ENCODE results near the gene UBAC1.

- TF ChIP-seq REST (IDR thresholded peaks at IDR 0.05) (no peak), JUND (IDR thresholded peaks at IDR 0.05) (no peak), EGR1 (IDR thresholded peaks at IDR 0.05; ENCODE audit: low read depth in 2 of 2) (no peak), HNF4G (IDR thresholded peaks at IDR 0.05) (no peak)
- TF ChIP-seq, protein P1, sequence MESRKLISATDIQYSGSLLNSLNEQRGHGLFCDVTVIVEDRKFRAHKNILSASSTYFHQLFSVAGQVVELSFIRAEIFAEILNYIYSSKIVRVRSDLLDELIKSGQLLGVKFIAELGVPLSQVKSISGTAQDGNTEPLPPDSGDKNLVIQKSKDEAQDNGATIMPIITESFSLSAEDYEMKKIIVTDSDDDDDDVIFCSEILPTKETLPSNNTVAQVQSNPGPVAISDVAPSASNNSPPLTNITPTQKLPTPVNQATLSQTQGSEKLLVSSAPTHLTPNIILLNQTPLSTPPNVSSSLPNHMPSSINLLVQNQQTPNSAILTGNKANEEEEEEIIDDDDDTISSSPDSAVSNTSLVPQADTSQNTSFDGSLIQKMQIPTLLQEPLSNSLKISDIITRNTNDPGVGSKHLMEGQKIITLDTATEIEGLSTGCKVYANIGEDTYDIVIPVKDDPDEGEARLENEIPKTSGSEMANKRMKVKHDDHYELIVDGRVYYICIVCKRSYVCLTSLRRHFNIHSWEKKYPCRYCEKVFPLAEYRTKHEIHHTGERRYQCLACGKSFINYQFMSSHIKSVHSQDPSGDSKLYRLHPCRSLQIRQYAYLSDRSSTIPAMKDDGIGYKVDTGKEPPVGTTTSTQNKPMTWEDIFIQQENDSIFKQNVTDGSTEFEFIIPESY (IDR thresholded peaks at IDR 0.05) = no peak
- TF ChIP-seq, protein P2, sequence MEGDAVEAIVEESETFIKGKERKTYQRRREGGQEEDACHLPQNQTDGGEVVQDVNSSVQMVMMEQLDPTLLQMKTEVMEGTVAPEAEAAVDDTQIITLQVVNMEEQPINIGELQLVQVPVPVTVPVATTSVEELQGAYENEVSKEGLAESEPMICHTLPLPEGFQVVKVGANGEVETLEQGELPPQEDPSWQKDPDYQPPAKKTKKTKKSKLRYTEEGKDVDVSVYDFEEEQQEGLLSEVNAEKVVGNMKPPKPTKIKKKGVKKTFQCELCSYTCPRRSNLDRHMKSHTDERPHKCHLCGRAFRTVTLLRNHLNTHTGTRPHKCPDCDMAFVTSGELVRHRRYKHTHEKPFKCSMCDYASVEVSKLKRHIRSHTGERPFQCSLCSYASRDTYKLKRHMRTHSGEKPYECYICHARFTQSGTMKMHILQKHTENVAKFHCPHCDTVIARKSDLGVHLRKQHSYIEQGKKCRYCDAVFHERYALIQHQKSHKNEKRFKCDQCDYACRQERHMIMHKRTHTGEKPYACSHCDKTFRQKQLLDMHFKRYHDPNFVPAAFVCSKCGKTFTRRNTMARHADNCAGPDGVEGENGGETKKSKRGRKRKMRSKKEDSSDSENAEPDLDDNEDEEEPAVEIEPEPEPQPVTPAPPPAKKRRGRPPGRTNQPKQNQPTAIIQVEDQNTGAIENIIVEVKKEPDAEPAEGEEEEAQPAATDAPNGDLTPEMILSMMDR (IDR thresholded peaks at IDR 0.05; ENCODE audit: low read depth, low read length, missing input control) = no peak
- TF ChIP-seq, protein P3, sequence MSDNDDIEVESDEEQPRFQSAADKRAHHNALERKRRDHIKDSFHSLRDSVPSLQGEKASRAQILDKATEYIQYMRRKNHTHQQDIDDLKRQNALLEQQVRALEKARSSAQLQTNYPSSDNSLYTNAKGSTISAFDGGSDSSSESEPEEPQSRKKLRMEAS (IDR thresholded peaks at IDR 0.05) = no peak
These were observed 12.4 kb upstream of the UBAC1 start for GRCh38 chr9:135973277-135974219.

Measured in liver (tissue), 3 donors.